CD4-positive, alpha-beta T cell (primary cell): ENCODE measurements around the gene RHOBTB3. TPM values are rescaled to one million over a fixed set of nuclear protein-coding genes. Genes with fewer than 3 reads are reported as not detected.

Source experiments
- ATAC-seq: fragments of 200-7000 bp; cut with Tn5 transposase; one replicate; pipeline ENCODE4 v1.10.0; 2022; ENCODE audit warnings: mild to moderate bottlenecking; ENCODE audit not compliant: poor library complexity
- CTCF ChIA-PET: fragments of 350-600 bp; sonication (Branson Sonifier 250); formaldehyde crosslinking; loops from one replicate; lab custom pipeline; 2021; ENCODE audit warnings: antibody characterized with exemption, inconsistent platforms; lab: Charles Lee
- POLR2A ChIA-PET: fragments of 350-600 bp; sonication (Branson Sonifier 250); formaldehyde crosslinking; loops from one replicate; lab custom pipeline; 2021; ENCODE audit warnings: antibody characterized with exemption, inconsistent platforms; lab: Charles Lee
- DNase-seq, 14 experiments: peaks; one replicate each; pipeline ENCODE4 v3.0.0-alpha.2; 2013 to 2020; ENCODE audit warnings: mixed read lengths in 2 of 14
- H3K27ac ChIP-seq, 2 donors: one replicate each; pipeline versions ENCODE4 v1.5.1 to v1.7.0; 2013; ENCODE audit warnings: low read length in 2 of 2, low read depth in 1 of 2, mild to moderate bottlenecking in 1 of 2
- H3K27me3 ChIP-seq, 2 experiments: 1 replicate in 1 of 2; 2 replicates in 1 of 2; pipeline versions ENCODE4 v1.6.1 to v1.7.0; 2013; ENCODE audit warnings: low read length in 2 of 2, control low read depth in 1 of 2, mild to moderate bottlenecking in 1 of 2, moderate library complexity in 1 of 2; ENCODE audit not compliant: insufficient read depth in 2 of 2, control insufficient read depth in 1 of 2
- H3K36me3 ChIP-seq: one replicate; pipeline ENCODE4 v1.6.1; 2013; ENCODE audit warnings: low read length, control low read depth; ENCODE audit not compliant: insufficient read depth
- H3K4me1 ChIP-seq: one replicate; pipeline ENCODE4 v1.6.1; 2013; ENCODE audit warnings: low read length, control low read depth; ENCODE audit not compliant: insufficient read depth
- H3K4me3 ChIP-seq: one replicate; pipeline ENCODE4 v1.5.1; 2013; ENCODE audit warnings: mild to moderate bottlenecking, low read length, moderate library complexity
- H3K9me3 ChIP-seq, 2 experiments: 1 replicate in 1 of 2; 2 replicates in 1 of 2; pipeline versions ENCODE4 v1.6.1 to v1.7.0; 2013; ENCODE audit warnings: low read length in 2 of 2, mild to moderate bottlenecking in 2 of 2, control low read depth in 1 of 2, moderate library complexity in 1 of 2; ENCODE audit not compliant: control insufficient read depth in 1 of 2, insufficient read depth in 1 of 2
- H3K27ac Mint-ChIP-seq: one replicate; pipeline ENCODE4 v1.8.0; 2020; ENCODE audit warnings: mixed read lengths
- H3K27me3 Mint-ChIP-seq: one replicate; pipeline ENCODE4 v1.8.0; 2021; ENCODE audit warnings: mixed read lengths
- H3K36me3 Mint-ChIP-seq: one replicate; pipeline ENCODE4 v1.8.0; 2021; ENCODE audit warnings: low read depth, mixed read lengths
- H3K4me1 Mint-ChIP-seq: one replicate; pipeline ENCODE4 v1.8.0; 2021; ENCODE audit warnings: low read depth, mixed read lengths
- H3K4me3 Mint-ChIP-seq: one replicate; pipeline ENCODE4 v1.8.0; 2020; ENCODE audit warnings: mild to moderate bottlenecking, mixed read lengths
- H3K9me3 Mint-ChIP-seq: one replicate; pipeline ENCODE4 v1.8.0; 2020; ENCODE audit warnings: mixed read lengths
- CTCF ChIP-seq: fragments of 200-600 bp; IDR thresholded peaks from one replicate; pipeline ENCODE4 v1.8.0; 2022; ENCODE audit warnings: antibody characterized with exemption, mild to moderate bottlenecking
- intact Hi-C, 2 experiments: fragments of 100-400 bp; cut with DNase I in 1 of 2; cut with micrococcal nuclease in 1 of 2; formaldehyde crosslinking; loops; one replicate each; pipeline versions ENCODE4 v1.15.1 to v1.9.0; 2023 to 2025; cut with DNase I, micrococcal nuclease
- total RNA-seq, 174 experiments: library from RNA in 2 of 174; stranded (reverse) in 2 of 174; gene quantifications; one replicate each; pipeline ENCODE4 v1.2.3 and lab custom pipeline; 2021 to 2026

RHOBTB3 gene
- total RNA-seq, 2 experiments from 2014 or later, result 3.8 to 4.3 TPM

- no peak for TF ChIP-seq CTCF
- DNase-seq, result no peak
- H3K27me3 Mint-ChIP-seq, result no peaks in the 10 kb centered on the region
- CTCF ChIA-PET, result interaction anchor here (1.5 to 1.6 kb wide), 2 partner anchors 63 to 64 kb away, joined by 5 read pairs; no protein-coding TSS in a partner anchor
- POLR2A ChIA-PET, result interaction anchor here (1.2 kb wide), 1 partner anchor 25 kb away, joined by 3 read pairs; no protein-coding TSS in a partner anchor
- H3K36me3 Mint-ChIP-seq, result no peaks in the 10 kb centered on the region
- Histone ChIP-seq H3K4me3 (no peak overlapping the region), H3K4me1 (no peaks in the 10 kb centered on the region), H3K36me3 (no peaks in the 10 kb centered on the region), H3K27me3 (no peaks in the 10 kb centered on the region), H3K27ac (no peak overlapping the region), H3K9me3 (no peaks in the 10 kb centered on the region)
- intact Hi-C loops, result loop anchor here (2.0 to 5.0 kb wide), 2 partner anchors 121 to 139 kb away; no protein-coding TSS in a partner anchor
- H3K27ac Mint-ChIP-seq, result no peak overlapping the region
- peaks cover 5% of the 10 kb centered on the region for H3K4me1 Mint-ChIP-seq
- H3K9me3 Mint-ChIP-seq, result no peaks in the 10 kb centered on the region
- ATAC-seq, result no peak
- no peak overlapping the region for H3K4me3 Mint-ChIP-seq
Observed at GRCh38 chr5:95783661-95784060, 52.5 kb downstream of the RHOBTB3 start.

GRCh38 chr5:95784514-95785302, 53.6 kb downstream of the RHOBTB3 start:
- H3K27ac Mint-ChIP-seq, result no peak overlapping the region
- Histone ChIP-seq H3K9me3 (no peaks in the 10 kb centered on the region), H3K27ac (no peak overlapping the region), H3K27me3 (no peaks in the 10 kb centered on the region), H3K4me3 (no peak overlapping the region), H3K36me3 (no peaks in the 10 kb centered on the region), H3K4me1 (no peaks in the 10 kb centered on the region)
- H3K36me3 Mint-ChIP-seq, result no peaks in the 10 kb centered on the region
- H3K4me1 Mint-ChIP-seq, result no peaks in the 10 kb centered on the region
- no peak overlapping the region for H3K4me3 Mint-ChIP-seq
- ATAC-seq, result no peak
- POLR2A ChIA-PET, result no interaction called here
- no peaks in the 10 kb centered on the region for H3K27me3 Mint-ChIP-seq
- H3K9me3 Mint-ChIP-seq, result no peaks in the 10 kb centered on the region
- TF ChIP-seq CTCF, result no peak
- no peak for DNase-seq
- intact Hi-C loops, result loop anchor here in 1 of 2 experiments (5.0 kb wide), 1 partner anchor 122 kb away; no protein-coding TSS in a partner anchor
- CTCF ChIA-PET, result interaction anchor here (1.0 to 1.6 kb wide), 2 partner anchors 62 to 63 kb away, joined by 3 to 5 read pairs; no protein-coding TSS in a partner anchor

- Histone ChIP-seq H3K9me3 (no peaks in the 10 kb centered on the region), H3K4me1 (no peaks in the 10 kb centered on the region), H3K4me3 (no peak overlapping the region), H3K36me3 (no peaks in the 10 kb centered on the region), H3K27ac (no peak overlapping the region), H3K27me3 (no peaks in the 10 kb centered on the region)
- no peaks in the 10 kb centered on the region for H3K27me3 Mint-ChIP-seq
- H3K36me3 Mint-ChIP-seq, result no peaks in the 10 kb centered on the region
- H3K4me1 Mint-ChIP-seq, result no peaks in the 10 kb centered on the region
- intact Hi-C loops, result no loop called here
- ChIA-PET POLR2A (interaction anchor here (0.7 kb wide), 1 partner anchor 13 kb away, joined by 3 read pairs; no protein-coding TSS in a partner anchor), CTCF (interaction anchor here (1.0 kb wide), 1 partner anchor 57 kb away, joined by 3 read pairs; no protein-coding TSS in a partner anchor)
- H3K27ac Mint-ChIP-seq, result no peak overlapping the region
- DNase-seq (no peak), ATAC-seq (no peak)
- H3K4me3 Mint-ChIP-seq, result no peak overlapping the region
- TF ChIP-seq CTCF, result no peak
- no peaks in the 10 kb centered on the region for H3K9me3 Mint-ChIP-seq
Observed at GRCh38 chr5:95786821-95787418, 55.8 kb downstream of the RHOBTB3 start.
